Upper lobe of right lung (tissue), 1 donor: ENCODE results near the gene KIAA1755. TPM values are rescaled to one million over a fixed set of nuclear protein-coding genes. Genes with fewer than 3 reads are reported as not detected.

Experiments
- ATAC-seq: fragments of 200-7000 bp; cut with Tn5 transposase; one replicate; pipeline ENCODE4 v1.9.1; 2020; ENCODE audit warnings: mild to moderate bottlenecking, moderate library complexity
- DNase-seq: peaks from one replicate; pipeline ENCODE4 v3.0.0-alpha.2; 2020
- H3K27ac ChIP-seq: fragments of 200-600 bp; one replicate; pipeline ENCODE4 v1.8.0; 2022
- H3K27me3 ChIP-seq: fragments of 200-600 bp; one replicate; pipeline ENCODE4 v1.8.0; 2022; ENCODE audit warnings: mild to moderate bottlenecking
- H3K36me3 ChIP-seq: fragments of 200-600 bp; one replicate; pipeline ENCODE4 v1.8.0; 2022
- H3K4me1 ChIP-seq: fragments of 200-600 bp; one replicate; pipeline ENCODE4 v1.8.0; 2022
- H3K4me3 ChIP-seq: fragments of 200-600 bp; one replicate; pipeline ENCODE4 v1.8.0; 2022; ENCODE audit warnings: mild to moderate bottlenecking
- H3K9me3 ChIP-seq: fragments of 200-600 bp; one replicate; pipeline ENCODE4 v1.8.0; 2022
- intact Hi-C: fragments of 100-400 bp; cut with DNase I; formaldehyde crosslinking; loops from one replicate; pipeline ENCODE4 v1.11.0; 2022
- total RNA-seq: library from RNA; stranded (reverse); fragmentation: NEBNext Ultra II Directional; extraction: Animal tissue kit (Norgen Biotek cat#: 25700); gene quantifications from one replicate; pipeline ENCODE4 v1.2.1, GENCODE V29; 2021
- TF ChIP-seq, protein P1 (sequence below): fragments of 200-600 bp; IDR thresholded peaks from one replicate; pipeline ENCODE4 v1.8.0; 2022; ENCODE audit warnings: antibody characterized with exemption
- donor health status: DM: no; HTN: yes; CAD: no; lungs with severe emphysema.

KIAA1755 gene
- total RNA-seq, 1 donor from 2014 or later = 2.3 TPM

DNA sequence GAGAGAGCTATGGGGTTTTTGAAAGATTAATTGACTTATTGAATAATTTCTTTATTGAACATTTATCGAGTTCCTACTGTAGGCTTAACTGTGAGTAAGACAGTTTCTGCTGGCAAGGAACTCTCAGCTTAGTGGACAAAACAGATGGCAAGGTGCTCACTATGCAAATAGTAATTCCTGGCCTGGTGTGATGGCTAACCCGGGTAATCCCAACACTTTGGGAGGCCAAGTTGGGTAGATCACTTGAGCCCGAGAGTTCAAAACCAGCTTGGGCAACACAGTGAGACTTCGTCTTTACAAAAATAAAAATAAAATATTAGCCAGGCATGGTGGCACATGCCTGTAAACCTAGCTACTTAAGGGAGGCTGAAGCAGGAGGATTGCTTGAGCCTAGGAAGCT is 82.0 kb downstream of the KIAA1755 start:
- Histone ChIP-seq H3K4me1 (no peaks in the 10 kb centered on the region), H3K27me3 (no peaks in the 10 kb centered on the region), H3K9me3 (no peaks in the 10 kb centered on the region), H3K36me3 (no peaks in the 10 kb centered on the region), H3K27ac (no peak overlapping the region), H3K4me3 (no peak overlapping the region)
- DNase-seq = no peak
- intact Hi-C loops = no loop called here
- TF ChIP-seq, protein P1, sequence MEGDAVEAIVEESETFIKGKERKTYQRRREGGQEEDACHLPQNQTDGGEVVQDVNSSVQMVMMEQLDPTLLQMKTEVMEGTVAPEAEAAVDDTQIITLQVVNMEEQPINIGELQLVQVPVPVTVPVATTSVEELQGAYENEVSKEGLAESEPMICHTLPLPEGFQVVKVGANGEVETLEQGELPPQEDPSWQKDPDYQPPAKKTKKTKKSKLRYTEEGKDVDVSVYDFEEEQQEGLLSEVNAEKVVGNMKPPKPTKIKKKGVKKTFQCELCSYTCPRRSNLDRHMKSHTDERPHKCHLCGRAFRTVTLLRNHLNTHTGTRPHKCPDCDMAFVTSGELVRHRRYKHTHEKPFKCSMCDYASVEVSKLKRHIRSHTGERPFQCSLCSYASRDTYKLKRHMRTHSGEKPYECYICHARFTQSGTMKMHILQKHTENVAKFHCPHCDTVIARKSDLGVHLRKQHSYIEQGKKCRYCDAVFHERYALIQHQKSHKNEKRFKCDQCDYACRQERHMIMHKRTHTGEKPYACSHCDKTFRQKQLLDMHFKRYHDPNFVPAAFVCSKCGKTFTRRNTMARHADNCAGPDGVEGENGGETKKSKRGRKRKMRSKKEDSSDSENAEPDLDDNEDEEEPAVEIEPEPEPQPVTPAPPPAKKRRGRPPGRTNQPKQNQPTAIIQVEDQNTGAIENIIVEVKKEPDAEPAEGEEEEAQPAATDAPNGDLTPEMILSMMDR = no peak
- ATAC-seq = no peak

GRCh38 chr20:38178065-38178491 is 82.5 kb downstream of the KIAA1755 start:
- peaks cover 3% of the 10 kb centered on the region for H3K4me1 ChIP-seq
- intact Hi-C loops = no loop called here
- TF ChIP-seq, protein P1 = no peak
- DNase-seq = no peak
- H3K27me3 ChIP-seq = no peaks in the 10 kb centered on the region
- H3K4me3 ChIP-seq = no peak overlapping the region
- H3K36me3 ChIP-seq = no peaks in the 10 kb centered on the region
- no peak overlapping the region for H3K27ac ChIP-seq
- ATAC-seq = peak; percentile 68
- H3K9me3 ChIP-seq = no peaks in the 10 kb centered on the region

- Histone ChIP-seq H3K27me3 (no peaks in the 10 kb centered on the region), H3K27ac (no peak overlapping the region), H3K4me1 (peaks cover 5% of the 10 kb centered on the region), H3K36me3 (no peaks in the 10 kb centered on the region), H3K9me3 (no peaks in the 10 kb centered on the region), H3K4me3 (no peak overlapping the region)
- ATAC-seq (no peak), DNase-seq (no peak)
- TF ChIP-seq, protein P1 = no peak
- intact Hi-C loops = no loop called here
Observed at GRCh38 chr20:38177201-38177600, 83.3 kb downstream of the KIAA1755 start.

DNA sequence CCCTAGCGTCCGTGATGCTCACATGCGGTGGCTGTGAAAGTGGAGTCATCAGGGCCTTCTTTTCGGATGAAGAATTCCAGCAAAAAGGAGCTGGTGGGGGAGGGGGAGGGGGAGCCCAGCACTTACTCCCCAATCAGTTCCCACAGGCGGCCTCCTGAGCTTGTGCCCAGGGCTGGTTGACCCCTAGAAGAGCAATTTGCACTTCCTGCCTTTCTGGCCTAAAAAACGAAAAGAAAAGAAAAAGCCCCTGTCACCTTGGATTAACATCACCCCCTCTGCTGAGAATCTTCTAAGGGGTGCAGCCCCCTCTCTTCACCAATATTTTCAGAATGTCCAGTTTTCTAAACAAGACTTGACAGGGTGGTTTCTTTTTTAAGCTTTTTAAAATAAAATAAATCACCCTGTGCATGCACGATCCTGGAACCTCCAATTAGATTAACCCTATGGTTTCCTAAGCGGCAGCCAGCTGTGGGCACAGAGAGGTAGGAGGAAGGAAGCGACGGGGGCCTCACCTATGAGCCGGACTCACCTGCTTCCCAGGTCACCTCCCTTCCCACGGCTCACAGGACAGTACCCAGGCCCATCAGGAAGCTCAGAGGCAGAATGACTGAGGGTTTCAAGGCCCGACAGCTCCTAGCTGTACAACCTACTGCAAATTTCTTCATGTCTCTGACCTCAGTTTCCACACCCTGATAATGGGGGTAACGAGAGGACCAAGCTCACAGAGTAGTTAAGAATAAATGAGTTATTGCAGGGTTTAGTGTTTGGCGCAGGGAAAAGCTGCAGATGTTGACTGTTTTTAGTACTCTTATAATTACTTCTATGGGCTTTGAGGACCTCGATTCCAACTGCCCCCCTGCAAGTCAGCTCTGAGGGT is 85.0 kb downstream of the KIAA1755 start:
- no peak for DNase-seq

GRCh38 chr20:38173237-38174156 is 87.0 kb downstream of the KIAA1755 start:
- TF ChIP-seq, protein P1 = no peak
- Histone ChIP-seq H3K27me3 (no peaks in the 10 kb centered on the region), H3K36me3 (no peaks in the 10 kb centered on the region), H3K4me3 (no peak overlapping the region), H3K27ac (no peak overlapping the region), H3K9me3 (no peaks in the 10 kb centered on the region), H3K4me1 (peaks cover 14% of the 10 kb centered on the region)
- DNase-seq (peak; percentile 61), ATAC-seq (peak; percentile 41)
- intact Hi-C loops = no loop called here

More for the DNA sequence above, 85.0 kb downstream of the KIAA1755 start:
- H3K9me3 ChIP-seq = no peaks in the 10 kb centered on the region
- no peak overlapping the region for H3K27ac ChIP-seq
- no peaks in the 10 kb centered on the region for H3K36me3 ChIP-seq
- intact Hi-C loops = no loop called here
- no peaks in the 10 kb centered on the region for H3K27me3 ChIP-seq
- no peak for ATAC-seq
- TF ChIP-seq, protein P1 = no peak
- no peak overlapping the region for H3K4me3 ChIP-seq
- peaks cover 5% of the 10 kb centered on the region for H3K4me1 ChIP-seq
